HPDE6-E6E7 (cell line): ENCODE measurements around the gene TBX5.

Experiments used
- DNase-seq: peaks from one replicate; pipeline ENCODE4 v3.0.0; 2011; ENCODE audit warnings: missing footprints; ENCODE audit errors: extremely low spot score

TBX5 gene

DNA sequence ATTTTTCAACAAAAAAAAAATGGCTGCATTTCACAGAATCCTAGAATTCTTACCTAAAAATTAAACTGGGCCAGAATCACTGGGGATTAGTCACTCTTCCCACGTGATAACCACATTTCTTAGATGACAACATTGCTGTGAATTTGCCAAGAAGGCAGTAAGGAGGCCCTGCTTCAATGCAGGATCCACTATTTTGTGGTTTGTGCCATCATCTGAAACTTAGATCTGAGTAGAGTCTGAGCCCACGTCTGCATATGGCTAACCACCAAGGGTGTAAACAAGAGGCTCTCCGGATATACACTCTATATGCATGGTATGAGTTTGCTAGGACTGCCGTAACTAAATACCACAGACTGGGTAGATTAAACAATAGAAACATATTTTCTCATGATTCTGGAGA is 24.4 kb upstream of the TBX5 start:
- DNase-seq = no peak

DNA sequence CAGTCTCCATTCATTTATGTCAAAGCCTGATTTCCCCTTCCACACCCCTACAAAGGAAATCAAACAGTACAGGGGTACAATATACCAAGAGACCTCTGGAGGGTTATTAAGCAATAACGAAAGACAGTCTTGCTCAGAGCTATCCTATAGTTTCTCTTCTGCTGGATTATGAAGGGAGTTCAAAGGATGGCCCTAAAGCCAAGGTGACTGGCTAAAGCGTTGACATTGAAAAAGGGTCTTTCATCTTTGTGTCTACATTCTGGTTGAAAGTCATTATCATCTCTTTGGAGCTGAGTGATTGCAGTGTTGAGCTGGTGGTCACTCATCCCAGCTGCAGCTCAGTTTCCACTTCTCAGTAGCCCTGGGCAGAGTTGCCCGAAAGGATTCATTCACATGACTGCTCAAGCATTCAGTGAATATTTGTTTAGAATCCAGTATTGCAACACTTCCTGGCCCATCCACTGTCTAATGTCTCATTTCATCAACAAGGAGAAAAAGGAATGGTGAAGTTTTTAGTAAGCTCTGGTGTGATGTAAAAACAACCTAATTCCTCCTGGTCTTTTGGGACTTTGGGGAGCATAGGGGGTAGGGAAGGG is 19.2 kb upstream of the TBX5 start:
- DNase-seq = no peak

DNA sequence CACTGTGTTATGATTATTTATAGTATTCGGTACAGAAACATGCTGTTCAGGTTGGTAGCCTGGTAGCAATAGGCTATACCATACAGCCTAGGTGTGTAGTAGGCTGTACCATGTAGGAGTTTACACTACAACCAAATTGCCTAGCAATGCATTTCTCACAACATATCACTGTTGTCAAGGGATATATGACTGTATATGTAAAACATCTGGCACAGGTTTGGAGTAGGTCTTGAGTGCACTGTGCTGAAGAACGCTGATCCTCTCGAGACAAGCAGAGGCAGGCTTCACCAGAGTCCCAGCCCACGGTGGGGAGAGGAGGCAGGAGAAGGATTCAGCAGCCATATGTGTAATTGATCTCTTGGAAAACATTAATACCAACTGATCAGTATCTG is 15.0 kb upstream of the TBX5 start:
- DNase-seq = no peak

DNA sequence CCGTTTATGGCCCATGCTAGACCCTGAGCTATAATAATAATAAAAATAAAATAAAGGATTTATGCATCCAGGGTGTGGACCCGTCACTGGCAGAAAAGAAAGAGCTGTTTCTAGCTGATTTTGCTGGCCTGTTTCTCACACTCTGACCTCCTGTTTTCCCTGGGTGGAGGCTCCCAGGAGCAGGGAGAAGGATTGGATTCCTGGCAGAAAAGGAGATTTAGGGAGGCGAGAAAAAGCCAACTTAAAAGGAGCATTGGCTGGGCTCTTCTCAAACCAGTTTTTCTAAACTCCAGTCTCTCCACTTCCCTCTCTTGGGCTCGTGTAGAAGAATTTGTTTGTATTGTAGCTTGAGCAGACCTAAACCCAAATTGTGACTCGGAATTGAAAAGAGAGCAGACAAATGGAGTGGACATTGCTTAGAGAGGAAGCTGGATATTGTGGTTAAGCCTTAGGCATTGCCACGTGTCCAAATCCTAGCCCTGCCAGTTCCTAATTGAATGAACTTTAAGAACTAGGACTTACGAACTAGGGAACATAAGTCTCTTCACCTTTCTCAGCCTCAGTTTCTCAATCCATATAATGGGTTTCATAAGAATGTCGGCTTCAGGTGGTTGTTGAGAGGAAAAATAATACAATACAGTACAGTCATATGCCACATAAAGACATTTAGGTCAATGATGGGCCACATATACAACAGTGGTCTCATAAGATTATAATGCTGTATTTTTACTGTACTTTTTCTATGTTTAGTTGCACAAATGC is 14.4 kb upstream of the TBX5 start:
- DNase-seq = no peak

DNA sequence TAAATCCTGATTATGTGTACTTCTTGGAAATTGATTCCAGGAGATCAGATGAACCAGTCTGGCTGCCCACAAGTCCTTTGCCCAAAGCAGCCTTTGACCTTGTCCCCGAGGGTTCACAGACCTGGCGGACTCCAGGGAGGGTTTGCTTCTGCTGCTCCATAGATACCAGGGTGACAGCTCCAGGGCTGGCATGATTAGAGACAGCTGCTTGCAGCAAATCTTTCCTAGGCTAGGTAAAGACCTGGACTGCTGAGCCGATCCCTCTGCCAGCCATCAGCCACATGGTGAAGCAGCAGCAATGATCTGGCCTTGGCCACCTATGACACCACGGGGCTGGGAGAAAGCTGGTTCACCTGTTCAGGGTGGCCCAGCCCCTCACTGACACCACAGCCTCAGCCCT is 10.1 kb upstream of the TBX5 start:
- DNase-seq = no peak

DNA sequence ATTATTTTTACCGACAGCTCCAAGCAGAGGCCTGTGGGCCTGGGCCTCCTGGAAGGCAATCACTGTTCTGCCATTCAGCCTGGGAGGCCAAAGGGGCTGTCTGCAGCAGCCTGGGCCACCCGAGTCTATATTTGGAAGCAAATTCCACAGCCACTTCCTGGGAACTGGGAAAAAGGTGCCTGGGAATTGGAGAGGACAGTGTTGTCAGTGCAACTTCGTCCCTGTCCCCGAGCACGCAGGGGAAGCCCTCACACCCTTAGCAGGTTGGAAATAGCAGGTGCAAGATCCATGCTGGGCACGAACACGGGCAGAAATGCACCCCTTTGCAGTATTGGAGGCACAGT is 9.6 kb upstream of the TBX5 start:
- DNase-seq = no peak

DNA sequence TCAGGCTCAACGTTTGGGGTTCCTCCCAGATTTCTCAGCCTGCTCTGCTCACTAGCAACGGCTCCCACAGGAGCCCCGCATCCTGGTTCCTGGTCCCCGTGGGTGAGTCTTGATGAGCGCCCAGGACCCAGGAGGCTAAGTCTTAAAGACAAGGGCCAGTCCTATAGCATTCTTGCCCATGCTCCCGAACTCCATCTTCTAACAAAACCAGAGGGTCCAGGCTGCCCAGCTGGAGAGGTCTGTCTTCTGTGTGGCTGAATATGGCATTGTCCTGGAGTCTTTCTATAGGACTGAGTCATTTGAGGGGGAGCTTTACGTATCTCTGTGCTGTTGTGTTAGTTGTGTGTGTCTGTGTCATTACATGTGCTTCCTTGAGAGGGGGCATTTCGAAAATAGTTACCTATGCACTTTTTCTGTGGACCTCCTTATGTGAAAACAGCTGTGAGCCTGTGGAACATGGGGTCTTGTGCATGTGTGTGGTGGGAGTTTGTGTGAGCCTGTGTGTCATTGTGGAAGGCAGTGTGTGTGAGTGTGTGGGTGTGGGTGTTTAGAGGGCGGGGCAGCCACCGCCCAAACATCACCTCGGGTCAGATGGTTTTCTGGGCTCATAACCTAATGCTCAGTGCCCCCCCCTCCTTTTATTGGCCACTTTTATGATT is 9.1 kb upstream of the TBX5 start:
- DNase-seq = no peak

DNA sequence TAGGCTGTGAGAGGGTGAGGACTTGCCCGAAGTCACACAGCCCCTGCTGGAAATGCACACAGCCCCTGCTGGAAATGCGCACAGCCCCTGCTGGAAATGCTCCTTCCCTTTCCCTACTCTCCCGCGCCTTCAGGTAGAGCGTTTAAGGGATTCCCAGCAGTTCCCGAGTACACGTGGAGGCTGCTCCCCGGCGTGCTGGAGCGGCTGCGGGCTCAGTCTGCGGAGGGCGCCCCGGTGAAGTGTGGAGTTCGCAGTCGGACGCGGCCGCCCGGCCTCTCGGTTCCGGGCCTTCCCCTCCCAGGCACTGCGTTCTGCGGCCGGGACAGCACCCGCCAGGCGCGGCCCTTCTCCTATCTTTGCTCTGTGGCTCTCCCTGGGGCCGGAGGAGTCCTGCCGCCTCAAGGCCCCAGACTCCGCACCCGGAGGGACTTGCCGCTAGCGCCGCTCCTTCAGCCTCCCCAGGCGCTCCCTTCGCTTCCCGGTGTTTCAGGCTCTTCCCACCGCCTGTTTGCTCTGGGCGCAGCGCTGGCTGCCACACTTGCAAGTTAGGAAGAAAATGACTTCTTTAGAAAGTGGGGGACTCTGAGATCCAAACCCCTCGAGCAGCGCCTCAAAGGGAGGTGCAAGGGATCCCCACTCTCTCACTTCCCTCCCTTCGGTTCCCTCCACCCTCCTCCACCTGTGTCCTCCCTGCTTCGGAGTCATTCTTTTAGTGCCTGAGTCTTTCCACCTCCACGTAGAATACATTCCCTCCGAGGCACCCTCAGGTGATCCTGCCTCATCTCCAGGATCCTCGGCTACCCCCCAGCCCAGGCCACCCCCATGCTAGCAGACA is 8.3 kb upstream of the TBX5 start:
- DNase-seq = no peak

DNA sequence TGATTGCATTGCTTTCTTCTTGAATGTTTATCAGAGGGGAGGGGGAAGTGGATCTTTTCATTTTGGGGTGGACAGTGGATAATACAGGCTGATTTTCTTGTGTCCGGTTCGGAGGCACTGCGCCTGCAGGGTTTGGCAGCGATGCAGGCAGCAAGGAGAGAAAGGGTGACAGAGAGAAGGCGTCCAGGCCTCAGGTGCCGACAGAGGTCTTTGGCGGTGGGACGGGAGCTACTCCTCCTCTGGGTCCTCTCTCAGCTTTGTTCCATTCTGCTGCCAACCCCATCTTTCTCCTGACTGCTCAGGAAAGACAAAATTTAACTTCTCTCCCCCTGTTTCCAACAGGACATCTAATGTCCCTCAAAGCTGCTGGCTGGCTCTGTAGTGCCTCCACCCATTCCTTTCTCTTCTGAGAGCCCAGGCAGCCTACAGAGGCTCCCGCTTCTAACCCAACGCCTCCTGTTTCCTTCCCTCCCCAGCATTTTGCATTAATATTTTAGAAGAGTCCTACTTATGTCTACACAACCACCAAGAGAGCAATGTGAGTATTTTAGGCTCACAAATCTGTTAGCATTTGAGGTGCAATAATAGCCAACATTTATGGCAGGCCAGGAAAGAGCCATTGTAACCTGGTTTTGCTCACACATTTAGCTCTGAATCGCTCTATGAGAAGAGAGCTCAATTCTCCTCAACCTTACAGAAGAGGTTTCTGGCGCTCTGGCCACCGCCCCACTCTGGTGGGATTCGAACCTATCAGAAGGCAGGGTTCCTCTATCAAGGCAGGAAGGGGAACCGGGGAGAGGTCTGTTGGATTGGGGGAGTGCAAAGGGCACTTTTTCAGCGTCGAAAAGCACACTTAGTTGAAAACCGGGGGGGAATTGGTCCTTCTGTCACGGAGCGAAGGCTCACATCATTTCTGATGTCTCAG is 7.1 kb upstream of the TBX5 start:
- DNase-seq = no peak

DNA sequence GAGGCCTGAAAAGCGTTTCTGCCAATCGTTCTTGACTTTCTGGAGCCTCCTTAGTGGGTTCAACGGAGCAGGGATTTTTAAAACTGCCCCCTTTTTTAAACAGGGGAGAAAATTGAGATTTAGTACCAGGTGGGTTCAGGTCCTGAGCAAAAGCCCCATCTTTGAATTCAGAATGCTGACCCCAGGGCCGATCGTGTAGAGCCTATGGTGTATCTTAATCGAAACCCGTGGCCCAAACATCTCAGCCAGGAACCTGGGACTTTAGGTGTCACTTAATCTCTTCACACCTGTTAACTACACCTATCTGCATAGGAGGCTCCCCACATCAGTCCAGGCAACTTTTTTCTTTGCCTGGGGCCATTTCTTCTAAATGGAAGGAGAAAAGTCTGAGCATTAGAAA is 6.4 kb upstream of the TBX5 start:
- DNase-seq = no peak

DNA sequence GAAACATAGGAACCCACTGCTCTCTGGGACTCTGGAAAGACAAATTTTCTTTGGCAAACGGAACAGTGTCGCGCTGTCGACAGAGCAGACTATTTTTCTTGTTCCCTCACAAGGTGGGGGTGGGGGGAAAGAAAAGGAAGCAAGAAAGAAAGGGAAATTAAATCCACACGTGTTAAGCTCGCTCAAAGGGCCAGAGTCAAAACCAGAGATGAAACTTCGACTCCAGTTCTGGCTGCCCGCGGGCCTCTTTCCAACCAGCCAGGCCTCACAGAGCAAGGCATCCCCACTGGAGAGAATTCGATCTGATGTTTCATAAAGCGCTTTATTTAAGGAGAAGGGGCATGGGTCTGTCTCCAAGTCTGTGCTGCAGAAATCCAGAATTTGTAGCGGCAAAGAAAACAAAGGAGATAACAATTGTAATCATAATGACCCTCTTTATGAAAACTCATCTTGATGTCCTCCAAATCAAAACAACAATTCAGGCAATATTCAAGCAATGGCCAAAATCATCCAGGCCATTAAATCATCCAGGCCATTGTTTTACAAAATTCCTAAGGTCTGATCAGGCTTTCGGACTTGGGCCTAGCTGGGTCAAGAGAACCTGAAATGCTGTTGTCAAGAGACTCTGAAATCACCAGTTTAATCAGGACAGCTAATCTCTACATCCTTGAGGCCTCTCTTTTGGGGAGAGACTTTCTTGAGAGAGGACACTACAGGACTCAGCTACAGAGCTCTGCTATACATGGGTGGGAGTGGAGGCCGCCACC is 5.3 kb upstream of the TBX5 start:
- DNase-seq = no peak

DNA sequence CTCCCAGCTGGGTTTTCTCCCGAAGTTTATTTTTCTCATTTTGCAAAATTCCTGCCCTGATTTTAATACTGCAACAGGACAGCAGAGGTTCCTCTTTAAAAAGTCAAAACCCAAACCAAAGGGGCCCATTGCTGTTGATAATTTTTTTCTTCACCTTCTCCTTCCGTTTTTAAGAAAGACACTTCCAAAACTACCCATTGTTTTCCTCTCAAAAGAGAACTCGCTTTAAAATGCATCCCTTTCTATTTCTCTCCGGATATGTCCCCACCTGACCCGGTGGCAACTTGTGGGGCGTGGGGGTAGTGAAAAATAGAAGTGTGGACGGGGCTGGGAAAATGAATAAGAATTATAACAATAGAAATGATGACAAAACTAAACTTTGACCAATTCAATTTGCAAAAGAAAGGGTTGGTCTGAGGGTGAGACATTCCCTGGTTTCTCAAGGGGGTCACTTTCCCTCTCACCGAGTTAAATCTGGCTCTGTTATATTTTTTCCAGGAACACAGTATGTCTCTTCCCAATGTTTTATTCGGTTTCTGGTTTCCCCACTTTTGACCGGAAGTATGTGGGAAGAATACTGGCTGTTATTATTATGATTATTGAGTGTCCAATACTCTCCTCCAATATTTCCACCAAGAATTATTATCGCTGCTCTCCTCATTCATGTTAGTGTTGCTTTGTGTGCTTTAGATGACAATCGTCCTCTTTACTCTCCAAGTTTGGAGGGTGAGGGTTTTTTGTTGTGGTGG is 4.1 kb upstream of the TBX5 start:
- no peak for DNase-seq

DNA sequence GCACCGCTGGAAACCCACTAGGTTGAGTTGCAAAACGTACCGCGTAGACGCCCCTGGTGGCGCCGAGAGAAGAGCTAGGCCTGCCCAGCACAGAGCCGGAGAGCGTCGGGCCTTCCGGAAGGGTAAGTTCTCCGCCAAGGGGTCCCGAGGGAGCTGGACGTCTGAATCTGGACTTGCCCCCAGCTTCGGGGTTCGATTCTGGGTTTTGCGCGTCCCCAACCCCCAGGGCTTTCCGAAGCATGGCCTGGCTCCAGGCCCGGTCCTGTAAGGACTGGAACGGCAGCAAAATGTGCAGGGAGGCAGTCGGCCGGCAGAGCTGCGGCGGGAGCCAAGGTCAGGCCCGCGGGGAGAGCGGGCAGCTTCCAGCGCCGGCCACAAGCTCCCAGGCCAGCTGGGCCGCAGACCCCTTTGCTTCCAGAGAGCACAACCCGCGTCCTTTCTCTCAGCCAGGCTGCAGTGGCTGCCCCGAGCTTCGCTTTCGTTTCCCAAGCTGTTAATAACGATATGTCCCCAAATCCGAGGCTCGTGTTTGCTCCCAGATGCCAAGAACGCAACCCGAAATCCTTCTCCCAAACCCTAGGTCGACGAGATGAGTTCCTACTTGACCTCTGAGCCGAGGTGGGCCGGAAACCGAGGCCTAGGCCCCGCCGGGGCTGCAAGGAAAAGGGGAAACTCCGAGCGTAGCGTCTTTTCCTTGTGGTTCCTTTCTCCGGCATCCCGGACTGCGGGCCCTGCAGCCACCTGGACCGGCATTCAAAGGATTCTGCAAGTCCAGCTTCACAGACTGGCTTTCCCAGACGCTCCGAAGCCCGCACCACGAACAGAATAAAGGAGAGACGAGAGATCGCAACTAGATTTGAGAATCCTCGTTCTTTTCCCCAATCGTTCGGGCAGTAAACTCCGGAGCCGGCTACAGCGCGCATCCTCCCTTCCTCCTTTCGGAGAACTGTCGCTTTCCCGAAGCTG is 3.2 kb upstream of the TBX5 start:
- DNase-seq = no peak

DNA sequence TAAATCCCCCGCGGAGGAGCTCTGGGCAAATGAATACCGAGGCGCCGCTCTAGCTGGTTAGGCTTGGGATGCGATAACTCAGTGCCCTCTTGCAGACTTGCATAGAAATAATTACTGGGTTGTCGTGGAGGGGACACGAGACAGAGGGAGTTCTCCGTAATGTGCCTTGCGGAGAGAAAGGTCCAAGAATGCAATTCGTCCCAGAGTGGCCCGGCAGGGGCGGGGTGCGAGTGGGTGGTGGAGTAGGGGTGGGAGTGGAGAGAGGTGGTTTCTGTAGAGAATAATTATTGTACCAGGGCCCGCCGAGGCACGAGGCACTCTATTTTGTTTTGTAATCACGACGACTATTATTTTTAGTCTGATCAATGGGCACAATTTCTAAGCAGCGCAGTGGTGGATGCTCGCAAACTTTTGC is 2.5 kb upstream of the TBX5 start:
- no peak for DNase-seq

DNA sequence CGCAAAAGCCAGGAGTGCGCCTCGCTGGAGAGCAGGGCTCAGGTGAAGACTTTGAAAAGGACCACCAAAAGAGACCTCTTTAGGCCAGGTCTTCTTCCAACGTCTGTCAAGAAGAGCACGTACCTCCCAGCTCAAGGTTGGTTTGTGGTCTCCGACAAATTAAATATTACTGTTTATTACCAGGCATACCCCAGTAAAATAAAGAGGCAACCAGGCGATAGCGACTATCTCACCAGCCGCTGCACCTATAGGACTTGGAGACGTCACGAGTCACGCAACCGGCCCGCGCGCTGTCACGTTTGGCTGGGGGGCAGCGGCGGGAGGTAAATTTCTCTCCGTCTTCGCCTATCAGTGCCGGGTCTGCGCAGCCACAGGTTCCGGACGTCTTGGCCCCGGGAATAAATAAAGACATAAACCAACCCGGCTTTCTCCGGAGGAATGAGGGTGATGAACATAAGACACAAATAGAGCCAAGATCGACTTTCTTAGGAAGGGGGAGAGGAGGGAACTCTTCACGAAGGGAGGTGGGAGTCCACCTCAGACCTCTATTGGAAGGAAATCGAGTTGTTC is 2.0 kb upstream of the TBX5 start:
- no peak for DNase-seq

DNA sequence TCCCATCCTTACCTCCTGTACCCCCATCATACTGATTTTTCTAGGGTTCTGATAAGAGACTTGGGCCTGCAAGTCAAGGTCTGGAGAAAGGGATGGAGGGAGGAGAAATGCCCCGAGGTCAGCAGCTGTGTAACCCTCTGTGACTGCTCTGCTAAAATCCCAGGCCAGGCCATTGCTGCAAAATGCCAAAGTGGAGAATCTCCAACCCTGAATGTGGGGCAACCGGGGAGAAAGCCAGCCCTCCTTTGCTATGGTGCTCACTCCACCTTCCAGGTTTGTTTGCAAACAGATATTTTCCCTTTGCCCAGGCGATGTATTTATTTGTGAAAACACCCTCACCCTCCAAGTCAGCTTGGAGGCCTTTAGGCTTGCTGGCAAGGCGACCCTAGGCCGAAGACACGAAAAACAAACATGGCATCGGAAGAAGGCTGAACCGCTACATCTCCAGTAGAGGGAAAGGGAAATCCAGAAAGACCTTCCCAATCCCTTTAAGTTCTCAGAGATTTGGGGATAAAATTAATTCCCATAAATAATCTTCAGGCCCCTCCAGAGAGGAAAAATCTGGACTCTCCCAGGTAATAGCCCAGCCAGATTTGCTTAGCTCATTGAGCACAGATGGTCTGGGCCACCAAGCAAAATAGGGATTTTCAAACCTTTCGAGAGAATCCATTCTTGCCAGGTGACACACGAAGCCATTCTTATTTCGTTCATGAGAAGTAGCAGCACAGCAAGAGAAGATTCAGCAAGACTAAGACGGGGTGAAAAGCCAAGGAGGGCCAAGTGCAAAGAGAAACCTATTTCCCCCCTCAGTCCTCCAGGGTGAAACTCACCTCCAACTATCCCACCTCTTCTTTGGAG is 1.3 kb upstream of the TBX5 start:
- no peak for DNase-seq

DNA sequence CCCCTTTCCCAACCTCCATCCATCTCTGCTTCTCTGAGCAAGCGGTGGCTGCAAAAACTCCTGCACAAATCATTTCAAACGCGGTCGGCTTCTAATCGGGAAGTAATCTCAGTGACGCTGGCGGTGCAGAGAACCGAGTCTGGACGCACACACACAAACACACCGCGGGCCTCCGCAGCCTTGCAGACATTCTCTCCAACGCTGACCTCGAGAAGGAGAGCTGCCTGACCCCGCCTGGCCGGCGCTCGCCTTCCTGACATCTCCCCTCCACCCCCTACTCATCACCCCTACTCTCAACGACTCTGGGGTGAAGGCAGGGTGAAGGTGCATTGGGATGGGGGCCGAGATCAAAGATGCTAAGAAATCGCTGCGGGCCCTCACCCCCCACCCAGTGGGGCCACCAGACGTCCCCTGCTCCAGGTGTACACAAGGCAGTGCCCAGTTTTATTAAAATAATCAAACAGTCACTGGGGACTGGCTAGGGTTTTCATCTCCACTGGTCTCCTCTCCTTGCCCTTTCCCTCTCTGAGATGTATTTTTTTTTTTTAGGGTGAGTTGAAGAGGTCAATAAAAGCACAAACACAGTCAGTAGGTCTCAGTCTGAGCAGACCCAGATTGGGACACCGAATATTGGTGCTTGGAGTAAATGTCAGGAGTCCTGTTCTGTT is 506 bp upstream of the TBX5 start:
- DNase-seq = no peak
